PC-9 (cell line): ENCODE data around the gene SND1. TPM values are rescaled to one million over a fixed set of nuclear protein-coding genes. Genes with fewer than 3 reads are reported as not detected.

Experiments used
- BruUV-seq: library from RNA; stranded (reverse); fragments of 400-500 nt; replicated peaks from 2 replicates; lab custom pipeline; 2021; lab: Mats Ljungman, UMichigan
- CTCF ChIA-PET: fragments of 300-600 bp; sonication (Branson Sonifier 250); formaldehyde crosslinking; loops from one replicate; lab custom pipeline; 2022; ENCODE audit warnings: antibody characterized with exemption; lab: Charles Lee
- POLR2A ChIA-PET: fragments of 300-600 bp; sonication (Branson Sonifier 250); formaldehyde crosslinking; loops from one replicate; lab custom pipeline; 2022; ENCODE audit warnings: antibody characterized with exemption; ENCODE audit not compliant: unreplicated experiment; lab: Charles Lee
- DNase-seq, 2 experiments: peaks; one replicate each; pipeline versions ENCODE4 v3.0.0 to v3.0.0-alpha.2; 2015 to 2022; ENCODE audit warnings: mixed read lengths in 1 of 2
- H2AFZ ChIP-seq: fragments of 200-600 bp; sonication (generic); 2 replicates; pipeline ENCODE4 v1.8.1; 2017; ENCODE audit warnings: antibody characterized with exemption
- H3F3A ChIP-seq: fragments of 200-600 bp; sonication (generic); 2 replicates; pipeline ENCODE4 v1.8.1; 2017; ENCODE audit warnings: antibody characterized with exemption, mild to moderate bottlenecking, low read depth; ENCODE audit not compliant: insufficient read depth
- H3K27ac ChIP-seq: fragments of 200-600 bp; sonication (generic); 2 replicates; pipeline ENCODE4 v1.6.1; 2016; ENCODE audit warnings: mixed run types
- H3K27me3 ChIP-seq: fragments of 200-600 bp; sonication (generic); 2 replicates; pipeline ENCODE4 v1.6.1; 2016; ENCODE audit warnings: low read depth, mixed run types; ENCODE audit not compliant: insufficient read depth
- H3K36me3 ChIP-seq: fragments of 200-600 bp; sonication (generic); 2 replicates; pipeline ENCODE4 v1.6.1; 2016; ENCODE audit warnings: low read depth, mixed run types
- H3K4me1 ChIP-seq: fragments of 200-600 bp; sonication (generic); replicated peaks from 2 replicates; pipeline ENCODE4 v1.6.1; 2016; ENCODE audit warnings: mixed run types; ENCODE audit not compliant: insufficient read depth
- H3K4me2 ChIP-seq: fragments of 200-600 bp; sonication (generic); 2 replicates; pipeline ENCODE4 v1.6.1; 2017; ENCODE audit warnings: mixed run types
- H3K4me3 ChIP-seq: fragments of 200-600 bp; sonication (generic); 2 replicates; pipeline ENCODE4 v1.6.1; 2016; ENCODE audit warnings: mixed run types
- H3K79me2 ChIP-seq: fragments of 200-600 bp; sonication (generic); 2 replicates; pipeline ENCODE4 v1.6.1; 2017; ENCODE audit warnings: low read depth, mixed run types
- H3K9me2 ChIP-seq: fragments of 200-600 bp; sonication (generic); 2 replicates; pipeline ENCODE4 v1.8.1; 2017; ENCODE audit warnings: mild to moderate bottlenecking; ENCODE audit not compliant: insufficient read depth
- H3K9me3 ChIP-seq: fragments of 200-600 bp; sonication (generic); 2 replicates; pipeline ENCODE4 v1.8.1; 2016; ENCODE audit warnings: low read depth; ENCODE audit not compliant: insufficient read depth
- H4K20me1 ChIP-seq: fragments of 200-600 bp; sonication (generic); 2 replicates; pipeline ENCODE4 v1.8.1; 2017; ENCODE audit not compliant: insufficient read depth
- EZH2 ChIP-seq: fragments of 200-600 bp; sonication (generic); IDR thresholded peaks from 2 replicates; pipeline ENCODE4 v1.8.0; 2017; ENCODE audit warnings: antibody characterized with exemption, low read depth
- intact Hi-C: fragments of 100-400 bp; cut with micrococcal nuclease; formaldehyde crosslinking; loops from one replicate; pipeline ENCODE4 v1.10.0; 2022; ENCODE audit not compliant: unreplicated experiment
- total RNA-seq: library from RNA; stranded (reverse); gene quantifications from 2 replicates; pipeline ENCODE4 v1.2.3, GENCODE V29; 2021
- TF ChIP-seq, protein P1 (sequence below): fragments of 200-600 bp; sonication (generic); conservative IDR thresholded peaks from 2 replicates; pipeline ENCODE4 v1.6.1; 2017; ENCODE audit warnings: mixed run types, antibody characterized with exemption, mild to moderate bottlenecking, moderate library complexity

The SND1 gene
- total RNA-seq, 1 experiment from 2014 or later: 273 TPM

DNA sequence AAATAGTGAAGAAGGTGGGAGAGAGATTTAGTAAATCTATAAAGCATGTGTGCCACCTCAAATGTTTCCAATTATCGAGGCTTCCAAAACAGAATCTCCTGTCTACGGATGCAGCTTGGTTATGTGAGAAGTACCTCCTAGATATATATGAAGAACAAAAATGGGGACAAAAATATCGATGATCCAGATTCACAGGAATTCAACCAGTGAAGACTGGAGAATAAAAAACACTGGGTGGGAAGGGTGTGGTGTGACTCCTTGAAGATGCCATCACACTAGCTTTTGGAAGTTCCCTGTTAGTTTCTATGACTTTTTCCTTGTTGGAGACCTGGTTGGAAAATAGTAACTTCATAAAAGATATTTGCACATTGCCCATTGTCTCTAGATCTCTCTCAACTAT is 226.8 kb downstream of the SND1 start:
- Histone ChIP-seq H3K9me2 (no peaks in the 10 kb centered on the region), H3K9me3 (no peaks in the 10 kb centered on the region), H2AFZ (no peak overlapping the region), H3K27me3 (no peaks in the 10 kb centered on the region), H3K4me3 (no peak overlapping the region), H3F3A (no peaks in the 10 kb centered on the region), H3K36me3 (no peaks in the 10 kb centered on the region), H3K4me2 (no peak overlapping the region), H3K79me2 (peaks cover 36% of the 10 kb centered on the region), H4K20me1 (peaks cover 15% of the 10 kb centered on the region), H3K4me1 (no peaks in the 10 kb centered on the region), H3K27ac (no peak overlapping the region)
- intact Hi-C loops: no loop called here
- no TSS peak for BruUV-seq
- CTCF ChIA-PET: no interaction called here
- no peak for DNase-seq
- TF ChIP-seq, protein P1, sequence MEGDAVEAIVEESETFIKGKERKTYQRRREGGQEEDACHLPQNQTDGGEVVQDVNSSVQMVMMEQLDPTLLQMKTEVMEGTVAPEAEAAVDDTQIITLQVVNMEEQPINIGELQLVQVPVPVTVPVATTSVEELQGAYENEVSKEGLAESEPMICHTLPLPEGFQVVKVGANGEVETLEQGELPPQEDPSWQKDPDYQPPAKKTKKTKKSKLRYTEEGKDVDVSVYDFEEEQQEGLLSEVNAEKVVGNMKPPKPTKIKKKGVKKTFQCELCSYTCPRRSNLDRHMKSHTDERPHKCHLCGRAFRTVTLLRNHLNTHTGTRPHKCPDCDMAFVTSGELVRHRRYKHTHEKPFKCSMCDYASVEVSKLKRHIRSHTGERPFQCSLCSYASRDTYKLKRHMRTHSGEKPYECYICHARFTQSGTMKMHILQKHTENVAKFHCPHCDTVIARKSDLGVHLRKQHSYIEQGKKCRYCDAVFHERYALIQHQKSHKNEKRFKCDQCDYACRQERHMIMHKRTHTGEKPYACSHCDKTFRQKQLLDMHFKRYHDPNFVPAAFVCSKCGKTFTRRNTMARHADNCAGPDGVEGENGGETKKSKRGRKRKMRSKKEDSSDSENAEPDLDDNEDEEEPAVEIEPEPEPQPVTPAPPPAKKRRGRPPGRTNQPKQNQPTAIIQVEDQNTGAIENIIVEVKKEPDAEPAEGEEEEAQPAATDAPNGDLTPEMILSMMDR: no peak
- no peak for TF ChIP-seq EZH2
- POLR2A ChIA-PET: interaction anchor here (0.6 kb wide), 1 partner anchor 86 kb away, joined by 5 read pairs; no protein-coding TSS in a partner anchor

DNA sequence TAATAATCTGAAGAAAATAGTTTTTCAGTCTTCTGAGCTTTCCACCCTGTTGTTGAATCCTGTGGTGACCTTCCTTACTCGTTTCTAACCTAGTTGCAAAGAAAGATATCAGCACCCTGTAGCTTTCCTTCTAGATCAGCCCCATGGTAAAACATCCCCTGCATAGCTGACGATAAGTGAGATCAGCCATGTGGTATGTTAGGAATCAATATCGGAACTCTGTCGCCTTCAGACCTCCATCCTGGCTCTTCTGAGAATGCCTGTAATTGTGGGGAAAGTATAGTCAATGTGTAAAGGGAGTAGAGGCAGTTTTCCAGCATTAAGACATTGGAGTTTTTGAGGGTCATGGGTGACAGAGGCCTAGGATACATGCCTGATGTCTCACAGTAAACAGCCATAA is 227.4 kb downstream of the SND1 start:
- Histone ChIP-seq H3K4me2 (no peak overlapping the region), H3K9me3 (no peaks in the 10 kb centered on the region), H3K4me3 (no peak overlapping the region), H3K9me2 (no peaks in the 10 kb centered on the region), H3K27me3 (no peaks in the 10 kb centered on the region), H3K79me2 (peaks cover 36% of the 10 kb centered on the region), H3K27ac (no peak overlapping the region), H2AFZ (no peak overlapping the region), H3K4me1 (no peaks in the 10 kb centered on the region), H3F3A (no peaks in the 10 kb centered on the region), H4K20me1 (peaks cover 12% of the 10 kb centered on the region), H3K36me3 (no peaks in the 10 kb centered on the region)
- no peak for DNase-seq
- POLR2A ChIA-PET: interaction anchor here (0.6 kb wide), 1 partner anchor 85 kb away, joined by 5 read pairs; no protein-coding TSS in a partner anchor
- TF ChIP-seq EZH2: no peak
- TF ChIP-seq, protein P1: no peak
- no TSS peak for BruUV-seq
- CTCF ChIA-PET: no interaction called here
- intact Hi-C loops: no loop called here

DNA sequence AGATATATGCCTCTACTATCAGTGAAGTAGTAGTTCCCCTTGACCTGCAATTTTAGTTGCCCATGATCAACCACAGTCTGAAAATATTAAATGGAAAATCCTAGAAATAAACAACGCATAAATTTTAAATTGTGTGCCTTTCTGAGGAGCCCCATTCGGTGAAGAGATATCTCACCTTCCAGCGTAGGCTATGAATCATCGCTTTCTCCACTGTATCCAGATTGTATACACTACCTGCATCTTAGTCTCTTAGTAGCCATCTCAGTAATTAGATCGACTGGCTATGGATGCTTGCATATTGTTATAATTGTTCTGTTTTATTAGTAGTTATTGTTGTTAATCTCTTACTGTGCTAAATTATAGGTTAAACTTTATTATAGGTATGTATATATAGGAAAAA is 227.9 kb downstream of the SND1 start:
- Histone ChIP-seq H3K79me2 (peaks cover 35% of the 10 kb centered on the region), H3F3A (no peaks in the 10 kb centered on the region)

More for the DNA sequence above, 227.9 kb downstream of the SND1 start:
- BruUV-seq: no TSS peak
- intact Hi-C loops: no loop called here
- no peak for DNase-seq
- no peak overlapping the region for H2AFZ ChIP-seq
- H3K4me1 ChIP-seq: no peaks in the 10 kb centered on the region
- no peak overlapping the region for H3K4me2 ChIP-seq
- no peak overlapping the region for H3K4me3 ChIP-seq
- ChIA-PET CTCF (no interaction called here), POLR2A (no interaction called here)
- H3K27me3 ChIP-seq: no peaks in the 10 kb centered on the region
- no peaks in the 10 kb centered on the region for H3K9me3 ChIP-seq
- H3K9me2 ChIP-seq: no peaks in the 10 kb centered on the region
- H3K27ac ChIP-seq: no peak overlapping the region
- no peaks in the 10 kb centered on the region for H3K36me3 ChIP-seq
- no peak for TF ChIP-seq EZH2
- TF ChIP-seq, protein P1: no peak
- peaks cover 12% of the 10 kb centered on the region for H4K20me1 ChIP-seq
